ENCODE measurements around the gene VPS54.
"Not testable (repeated sequence)": the region's sequence is repeated elsewhere in the genome, so short reads cannot be mapped to it uniquely, and the experiment has no call there.

VPS54 gene

DNA sequence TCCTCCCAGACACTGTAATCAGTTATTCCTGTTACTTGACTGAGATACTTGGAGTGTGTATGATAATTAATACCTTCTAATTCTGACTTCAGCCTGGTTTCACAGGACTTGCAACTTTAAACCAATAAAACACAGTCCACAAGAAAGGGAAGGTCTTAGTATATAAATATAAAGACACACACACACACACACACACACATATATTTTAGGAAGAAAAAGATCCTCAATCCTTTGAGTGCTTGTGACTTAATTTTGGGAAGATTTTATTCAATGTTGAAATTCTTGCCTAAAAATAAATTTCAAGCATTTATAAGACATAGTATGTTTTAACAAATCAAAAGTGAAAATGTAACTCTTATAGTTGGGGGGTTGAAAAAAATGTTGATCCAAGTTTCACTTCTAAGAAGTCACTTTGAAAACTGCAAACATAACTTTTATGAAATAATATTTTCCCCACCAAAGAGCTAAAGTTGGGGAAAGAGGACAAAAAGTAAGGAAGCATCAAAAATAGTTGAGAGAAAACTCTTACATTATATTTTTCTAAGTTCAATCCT, 824 bp upstream of the VPS54 start:
- no peak for DNase-seq

DNA sequence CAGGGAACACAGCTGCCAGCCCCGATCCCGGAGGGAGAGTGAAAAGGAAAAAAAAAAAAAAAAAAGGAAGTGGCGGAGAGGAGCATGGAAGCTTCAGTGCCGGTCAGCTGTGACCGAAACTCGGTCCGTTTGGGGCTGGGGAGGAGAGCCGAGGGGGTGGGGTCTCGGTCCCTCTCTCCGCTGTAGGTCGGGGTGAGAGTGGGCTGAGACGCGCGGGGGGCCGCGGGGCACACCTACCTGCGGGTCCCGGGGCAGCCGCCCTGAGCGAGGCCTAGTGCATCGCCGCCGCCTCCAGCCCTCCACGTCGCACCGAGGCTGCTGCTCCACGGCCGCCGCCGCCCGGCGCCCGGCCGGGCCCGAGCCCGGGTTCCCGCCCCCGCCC, 536 bp downstream of the VPS54 start:
- peak; percentile 54 for DNase-seq

DNA sequence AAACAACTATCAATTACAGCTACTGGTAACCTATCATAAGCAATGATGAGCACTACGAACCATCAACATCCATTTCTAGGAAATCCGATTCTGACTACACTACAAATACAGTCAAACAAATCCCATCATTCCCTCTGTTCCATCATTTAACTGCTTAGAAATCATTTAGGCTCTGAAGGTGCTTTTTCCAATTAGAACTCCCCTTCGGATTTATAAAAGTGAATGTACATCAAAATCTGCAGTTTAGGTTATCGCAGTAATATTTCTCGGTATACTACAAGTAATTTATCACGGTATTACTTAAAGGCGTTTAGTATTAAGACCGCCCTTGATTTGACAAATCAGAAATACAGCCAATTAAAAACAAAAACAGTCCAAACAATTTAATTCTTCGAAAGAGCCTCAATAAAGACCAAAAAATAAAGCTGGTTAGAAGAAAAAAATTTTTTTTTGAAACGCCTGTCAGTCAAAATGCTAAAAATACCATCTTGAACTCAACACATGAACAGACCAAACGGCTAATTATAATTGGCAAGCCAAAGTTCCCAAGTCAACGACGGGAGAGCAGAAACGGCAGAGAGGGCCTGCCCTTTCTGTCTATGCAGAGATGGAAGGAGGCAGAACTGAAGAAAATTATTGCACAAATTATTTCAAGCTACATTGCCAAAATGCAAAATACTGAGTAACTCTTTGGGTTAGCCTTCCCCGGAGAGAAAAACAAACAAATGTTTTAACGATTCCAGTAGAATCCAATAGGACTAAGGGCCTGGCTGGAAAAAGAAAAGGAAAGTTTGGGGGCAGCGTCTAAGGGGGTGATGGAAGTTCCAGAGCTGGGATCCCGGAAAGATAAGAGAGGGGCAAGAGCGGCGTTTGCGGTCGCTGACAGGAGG, 1.2 kb downstream of the VPS54 start:
- DNase-seq = no peak

DNA sequence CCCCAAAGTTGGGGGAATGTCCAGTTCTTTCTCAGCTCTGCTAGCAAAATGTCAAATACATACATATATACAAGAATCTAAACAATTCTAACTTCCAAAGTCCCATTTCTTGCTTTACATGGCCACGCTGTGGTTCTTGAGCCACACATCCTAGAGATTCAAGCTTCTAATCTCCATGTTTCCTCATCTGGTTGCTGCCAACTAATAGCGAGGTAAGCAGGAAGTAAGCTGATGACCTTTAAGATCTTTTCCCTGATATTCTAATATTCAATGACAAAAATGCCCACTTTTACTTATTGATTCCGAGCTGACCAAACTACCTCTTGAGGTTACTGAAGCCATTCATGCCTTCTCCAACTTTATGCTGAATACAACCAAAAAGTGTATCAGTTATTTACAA, 3.3 kb downstream of the VPS54 start:
- no peak for DNase-seq

DNA sequence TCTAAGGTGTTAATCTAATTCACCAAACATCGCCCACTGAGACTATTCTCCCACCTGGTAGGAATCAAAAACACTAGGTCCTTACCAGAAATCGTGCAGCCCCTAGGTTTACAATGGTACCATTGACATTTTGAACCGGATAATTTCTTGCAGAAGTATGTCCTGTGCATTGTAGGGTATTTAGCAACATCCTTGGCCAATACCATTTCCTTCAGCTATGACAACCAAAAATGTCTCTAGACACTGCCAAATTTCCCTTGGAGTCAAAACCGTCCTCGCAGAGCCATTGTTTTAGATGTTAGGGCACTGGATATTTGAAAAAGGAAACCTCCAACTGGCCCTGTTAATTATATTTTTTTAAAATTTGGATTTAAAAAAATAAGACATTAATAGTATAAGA, 3.8 kb downstream of the VPS54 start:
- no peak for DNase-seq

DNA sequence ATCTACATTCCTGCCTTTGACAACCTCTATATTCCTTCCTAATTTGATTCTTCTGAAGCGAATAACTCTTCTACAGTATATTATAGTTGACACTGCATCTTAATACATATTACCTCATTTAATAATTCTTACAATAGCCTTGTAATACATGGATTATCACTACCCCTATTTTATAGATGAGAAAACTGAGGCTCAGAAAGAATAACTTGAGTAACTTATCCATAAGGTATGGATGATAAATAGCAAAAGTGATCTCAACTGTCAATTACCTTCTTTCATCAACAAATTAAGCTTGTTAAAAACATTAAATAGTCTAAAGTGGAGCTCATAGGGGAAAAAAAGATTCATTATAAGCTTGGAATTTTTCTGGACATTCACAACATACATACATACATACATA, 4.6 kb downstream of the VPS54 start:
- DNase-seq = no peak

DNA sequence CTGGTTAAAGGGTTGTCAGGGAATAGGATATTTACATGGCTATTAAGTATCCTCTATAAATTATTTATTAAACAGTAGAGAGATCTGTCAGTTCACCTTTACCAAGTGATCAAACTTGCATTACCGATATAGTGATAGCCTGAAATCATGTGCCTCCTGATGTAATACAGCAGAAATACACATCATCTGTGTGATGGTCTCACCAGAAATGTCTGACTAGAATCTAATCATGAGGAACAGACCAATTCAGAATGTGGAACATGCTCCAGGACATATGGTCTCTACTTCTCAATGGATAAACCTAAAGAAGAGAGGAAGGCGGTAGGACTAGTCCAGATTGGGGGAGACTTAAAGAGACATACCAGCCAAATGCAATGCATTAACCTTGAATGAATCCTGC, 6.2 kb downstream of the VPS54 start:
- no peak for DNase-seq

DNA sequence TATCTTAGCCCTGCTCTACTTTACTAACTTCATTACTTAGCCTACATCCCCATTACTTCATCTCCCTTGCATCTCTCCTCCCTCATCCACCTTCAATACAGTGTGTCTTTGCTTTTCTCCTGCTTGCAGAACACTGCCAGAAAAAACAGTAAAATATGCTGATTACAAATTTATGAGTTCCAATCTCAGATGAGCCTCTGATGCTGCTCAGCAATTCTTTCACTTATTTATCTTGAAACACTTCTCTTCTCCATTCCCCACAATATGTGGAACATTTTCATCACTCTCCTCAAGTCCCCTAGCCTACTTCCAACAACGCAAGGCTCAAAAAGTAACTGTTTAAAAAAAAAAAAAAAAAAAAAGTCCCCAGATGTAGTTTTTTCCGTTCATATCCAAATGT, 7.1 kb downstream of the VPS54 start:
- DNase-seq = no peak

DNA sequence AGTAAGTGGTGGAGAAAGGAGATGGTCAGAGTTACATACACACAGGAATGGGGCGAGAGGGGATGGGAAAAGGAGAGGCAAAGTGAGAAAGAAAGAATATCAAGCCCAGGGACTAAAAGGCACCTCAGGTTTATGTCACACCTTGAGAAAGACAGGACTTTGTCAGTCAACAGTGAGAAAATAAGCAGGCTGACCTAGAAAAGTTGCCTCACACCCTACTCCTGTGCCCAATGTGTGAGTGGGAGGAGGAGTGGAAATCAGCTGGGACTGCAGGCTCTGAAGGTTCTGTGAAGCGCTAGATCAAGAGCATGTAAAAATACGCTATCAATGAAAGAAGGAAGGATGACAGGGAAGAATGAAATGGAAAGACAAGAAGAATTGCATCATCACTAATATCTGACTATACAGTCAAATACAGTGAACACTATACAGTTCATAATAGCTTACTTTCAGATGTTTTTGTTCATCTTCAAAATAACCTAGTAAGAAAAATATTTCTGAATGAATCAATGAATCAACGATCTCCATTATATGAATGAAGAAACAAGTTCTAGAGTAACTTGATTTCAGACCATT, 10.7 kb downstream of the VPS54 start:
- no peak for DNase-seq

DNA sequence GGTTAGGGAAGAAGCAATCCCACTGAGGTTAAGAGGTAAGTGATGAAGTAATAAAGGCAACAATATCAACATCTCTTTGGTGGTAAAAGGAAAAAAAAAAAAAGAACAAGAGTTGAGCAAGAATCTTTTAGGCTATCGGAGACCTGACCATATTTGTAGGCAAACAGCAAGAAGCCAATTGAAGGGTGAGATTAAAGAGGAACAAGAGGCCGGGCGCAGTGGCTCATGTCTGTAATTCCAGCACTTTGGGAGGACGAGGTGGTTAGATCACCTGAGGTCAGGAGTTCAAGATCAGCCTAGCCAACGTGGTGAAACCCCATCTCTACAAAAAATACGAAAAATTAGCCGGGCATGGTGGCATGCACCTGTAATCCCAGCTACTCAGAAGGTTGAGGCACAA, 11.3 kb downstream of the VPS54 start:
- no peak for DNase-seq

DNA sequence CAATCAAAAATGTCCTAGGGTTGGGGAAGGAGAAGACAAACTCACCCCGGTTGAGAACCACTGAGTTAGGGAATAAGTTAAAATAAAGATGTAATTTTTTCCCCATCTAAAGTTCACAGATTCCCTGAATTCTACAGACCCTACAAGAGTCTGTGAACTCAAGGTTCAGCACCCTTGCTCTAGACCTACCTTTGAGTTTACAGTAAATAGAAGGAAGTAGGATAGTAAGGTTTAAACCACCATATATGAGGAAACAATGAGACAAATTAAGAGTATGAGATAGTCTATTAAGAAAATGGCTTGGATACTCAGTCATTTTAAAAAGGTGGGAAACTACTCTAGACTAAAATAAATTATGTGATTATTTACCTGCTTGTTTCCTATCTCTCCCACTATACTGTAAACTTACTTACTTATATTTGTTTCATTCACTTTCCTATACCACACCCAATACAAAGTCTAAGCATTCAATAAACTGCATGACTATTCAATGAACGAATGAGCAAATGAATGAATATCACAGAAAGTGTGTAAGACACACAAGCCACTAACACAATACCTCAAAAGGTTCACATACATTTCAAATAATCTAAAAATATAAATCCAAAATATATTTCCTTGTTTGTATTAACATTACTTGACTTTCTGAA, 13.4 kb downstream of the VPS54 start:
- DNase-seq = no peak

DNA sequence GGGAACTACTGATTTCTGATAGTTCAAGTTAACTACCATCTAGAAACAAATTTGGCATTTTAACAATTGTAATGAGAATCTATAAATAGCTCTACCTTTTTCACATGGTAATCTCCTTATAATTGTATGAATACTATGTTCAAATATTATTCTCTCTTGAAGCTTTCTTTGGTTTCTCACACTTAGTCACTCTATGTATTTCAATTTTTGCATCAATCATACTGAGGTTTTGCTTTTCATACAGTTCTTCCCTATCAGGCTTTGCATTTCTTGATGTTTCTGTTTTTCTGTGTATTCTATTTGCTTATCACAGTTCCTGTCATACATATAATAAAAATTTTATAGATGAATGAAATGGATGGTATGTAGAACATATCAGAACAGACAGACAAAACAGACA, 16.0 kb downstream of the VPS54 start:
- DNase-seq = no peak

DNA sequence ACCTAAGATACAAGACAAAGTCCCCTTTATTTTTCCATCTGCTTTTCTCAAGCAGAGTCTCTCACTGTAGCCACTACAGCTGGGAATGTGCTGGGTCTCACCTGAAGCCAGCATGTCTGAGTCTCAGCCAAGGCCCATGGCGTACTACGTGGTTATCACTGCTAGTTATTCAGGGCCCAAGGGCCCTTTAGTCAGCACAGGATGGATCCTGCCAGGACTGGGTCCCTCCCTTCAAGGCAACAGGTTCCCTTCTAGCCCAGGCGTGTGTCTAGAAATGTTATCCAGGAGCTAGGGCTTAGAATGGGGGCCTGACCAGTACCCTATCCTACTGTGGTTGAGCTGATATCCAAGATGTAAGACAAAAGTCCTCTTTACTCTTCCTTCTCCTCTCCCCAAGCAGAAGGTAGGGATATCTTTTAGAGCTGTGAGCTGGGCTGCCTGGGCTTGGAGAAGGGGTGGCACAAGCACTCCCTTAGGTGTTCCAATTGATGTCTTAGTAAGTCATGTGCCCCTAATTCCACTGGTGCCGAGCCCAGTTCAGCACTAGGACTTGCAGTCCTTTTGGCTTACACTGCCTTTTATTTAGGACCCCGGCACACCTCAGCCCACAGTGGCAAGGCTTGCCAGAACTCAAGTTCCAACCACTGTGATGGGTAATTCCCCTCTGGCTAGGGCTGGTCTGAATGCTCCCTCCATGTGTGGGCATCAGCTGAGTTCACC, 17.7 kb downstream of the VPS54 start:
- DNase-seq = no peak

DNA sequence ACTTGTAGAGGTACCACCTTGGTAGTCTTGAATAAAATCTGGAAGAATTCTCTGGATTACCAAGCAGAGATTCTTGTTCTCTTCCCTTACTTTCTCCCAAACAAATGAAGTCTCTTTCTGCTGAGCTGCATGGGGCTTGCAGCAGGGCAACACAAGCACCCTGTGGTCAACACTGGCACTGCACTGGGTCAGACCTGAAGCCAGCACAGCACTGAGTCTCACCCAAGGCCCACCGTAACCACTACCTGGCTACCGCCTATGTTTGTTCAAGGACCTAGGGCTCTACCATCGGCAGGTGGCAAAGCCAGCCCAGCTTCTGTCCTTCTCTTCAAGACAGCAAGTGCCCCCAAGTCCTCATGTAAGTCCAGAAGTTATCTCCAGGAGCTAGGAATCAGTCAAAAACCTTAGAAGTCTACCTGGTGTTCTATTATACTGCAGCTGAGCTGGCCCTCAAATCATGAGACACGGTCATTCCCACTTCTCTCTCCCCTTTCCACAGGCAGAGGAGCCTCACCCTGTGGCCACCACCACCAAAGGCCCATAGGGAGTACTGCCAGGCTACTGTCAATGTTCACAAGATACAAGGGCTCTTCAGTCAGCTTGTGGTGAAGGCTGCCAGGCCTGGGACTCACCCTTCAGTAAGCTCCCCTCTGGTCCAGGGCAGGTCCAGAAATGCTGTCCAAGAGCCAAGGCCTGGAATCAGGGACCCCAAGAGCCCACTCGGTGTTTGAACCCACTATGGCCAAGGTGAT, 18.4 kb downstream of the VPS54 start:
- no peak for DNase-seq

DNA sequence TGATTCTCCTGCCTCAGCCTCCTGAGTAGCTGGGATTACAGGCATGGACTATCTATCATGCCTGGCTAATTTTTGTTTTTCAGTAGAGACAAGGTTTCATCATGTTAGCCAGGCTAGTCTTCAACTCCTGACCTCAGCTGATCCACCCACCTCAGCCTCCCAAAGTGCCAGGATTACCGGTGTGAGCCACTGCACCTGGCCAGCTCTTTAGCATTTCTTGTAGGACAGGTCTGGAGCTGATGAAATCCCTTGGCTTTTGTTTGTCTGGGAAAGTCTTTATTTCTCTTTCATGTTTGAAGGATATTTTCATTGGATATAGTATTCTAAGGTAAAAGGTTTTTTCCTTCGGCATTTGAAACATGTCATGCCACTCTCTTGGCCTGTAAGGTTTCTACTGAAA, 20.2 kb downstream of the VPS54 start:
- no peak for DNase-seq

DNA sequence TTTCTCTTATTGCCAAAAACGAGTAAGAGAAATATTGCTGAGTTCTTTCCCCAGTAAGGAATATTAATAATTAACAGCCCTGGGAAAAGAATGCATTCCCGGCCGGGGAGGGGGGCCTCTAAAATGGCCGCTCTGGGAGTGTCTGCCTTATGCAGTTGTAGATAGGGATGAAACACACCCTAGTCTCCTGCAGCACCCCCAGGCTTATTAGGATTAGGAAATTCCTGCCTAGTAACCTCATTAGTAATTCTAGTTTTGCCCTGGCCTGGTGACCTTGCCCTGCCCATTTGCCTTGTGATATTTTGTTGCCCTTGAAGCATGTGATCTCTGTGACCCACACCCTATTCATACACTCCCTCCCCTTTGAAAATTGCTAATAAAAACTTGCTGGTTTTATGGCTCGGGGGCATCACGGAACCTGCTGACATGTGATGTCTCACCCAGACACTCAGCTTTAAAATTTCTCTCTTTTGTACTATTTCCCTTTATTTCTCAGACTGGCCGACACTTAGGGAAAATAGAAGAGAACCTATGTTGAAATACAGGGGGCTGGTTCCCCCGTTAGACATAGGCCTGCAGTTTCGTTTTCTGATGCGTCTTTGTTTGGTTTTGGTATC, 22.5 kb downstream of the VPS54 start:
- not testable (repeated sequence) for DNase-seq

DNA sequence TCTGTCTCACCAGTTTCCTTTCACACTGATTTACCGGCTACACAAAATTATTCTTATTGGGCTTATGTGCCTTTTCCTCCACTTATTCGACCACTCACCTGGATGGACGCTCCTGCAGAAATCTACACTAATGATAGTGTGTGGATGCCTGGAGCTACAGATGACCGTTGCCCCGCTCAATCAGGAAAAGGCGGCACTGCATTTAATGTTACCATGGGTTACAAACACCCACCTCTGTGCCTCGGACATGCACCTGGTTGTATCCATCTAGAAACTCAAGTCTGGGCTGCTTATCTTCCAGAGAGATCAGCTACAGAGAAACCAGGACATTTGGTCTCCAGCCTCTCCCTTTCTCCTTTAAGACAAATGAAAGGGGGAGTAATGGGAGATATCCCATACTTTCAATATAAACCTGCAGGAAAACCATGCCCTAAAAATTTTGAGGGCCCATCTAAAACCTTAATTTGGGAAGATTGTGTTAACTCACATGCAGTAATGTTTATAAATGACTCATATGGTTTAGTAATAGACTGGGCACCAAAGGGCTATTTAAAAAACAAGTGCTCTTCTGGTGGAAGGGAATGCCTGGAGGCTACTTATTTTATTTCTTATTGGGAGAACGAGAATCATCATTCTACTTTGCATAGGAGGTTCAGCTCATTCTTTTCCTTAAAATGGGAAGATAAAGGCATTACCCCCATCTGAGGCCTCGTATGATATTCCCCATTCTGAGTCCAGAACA, 24.7 kb downstream of the VPS54 start:
- DNase-seq = not testable (repeated sequence)

DNA sequence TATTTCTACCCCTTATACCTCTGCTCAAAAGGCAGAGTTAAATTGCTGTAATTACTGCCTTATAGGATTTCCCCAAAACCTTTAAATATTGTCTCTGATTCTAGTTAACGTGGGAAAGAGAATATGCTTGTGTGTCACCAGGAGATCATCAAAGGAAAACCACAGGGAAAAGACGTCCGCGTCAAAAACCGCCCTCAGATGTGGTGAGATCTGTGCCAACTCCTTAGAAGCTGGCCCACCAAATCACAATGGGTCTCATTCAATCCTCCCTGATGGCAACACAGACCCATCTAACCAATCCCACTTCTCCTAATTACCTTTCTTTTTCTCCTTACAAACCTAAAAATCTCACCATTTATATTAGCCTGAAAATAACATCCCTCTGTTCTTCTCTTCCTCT, 25.4 kb downstream of the VPS54 start:
- no peak for DNase-seq

DNA sequence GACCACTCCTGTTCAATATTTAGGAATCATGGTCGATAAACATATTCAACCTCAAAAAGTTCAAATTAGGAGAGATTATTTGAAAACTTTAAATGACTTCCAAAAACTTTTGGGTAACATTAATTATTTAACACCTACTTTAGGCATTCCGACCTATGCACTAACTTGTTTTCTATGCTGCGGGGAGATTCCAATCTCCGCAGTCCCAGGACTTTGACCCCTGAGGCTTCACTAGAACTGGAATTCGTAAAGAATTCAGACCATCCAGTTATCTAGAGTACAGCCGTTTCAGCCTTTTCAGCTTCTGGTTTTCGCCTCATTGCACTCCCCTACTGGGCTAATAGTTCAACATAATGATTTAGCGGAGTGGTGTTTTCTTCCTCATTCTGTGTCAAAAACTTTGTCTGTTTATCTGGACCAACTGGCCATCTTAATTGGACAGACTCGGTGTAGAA, 26.1 kb downstream of the VPS54 start:
- not testable (repeated sequence) for DNase-seq

DNA sequence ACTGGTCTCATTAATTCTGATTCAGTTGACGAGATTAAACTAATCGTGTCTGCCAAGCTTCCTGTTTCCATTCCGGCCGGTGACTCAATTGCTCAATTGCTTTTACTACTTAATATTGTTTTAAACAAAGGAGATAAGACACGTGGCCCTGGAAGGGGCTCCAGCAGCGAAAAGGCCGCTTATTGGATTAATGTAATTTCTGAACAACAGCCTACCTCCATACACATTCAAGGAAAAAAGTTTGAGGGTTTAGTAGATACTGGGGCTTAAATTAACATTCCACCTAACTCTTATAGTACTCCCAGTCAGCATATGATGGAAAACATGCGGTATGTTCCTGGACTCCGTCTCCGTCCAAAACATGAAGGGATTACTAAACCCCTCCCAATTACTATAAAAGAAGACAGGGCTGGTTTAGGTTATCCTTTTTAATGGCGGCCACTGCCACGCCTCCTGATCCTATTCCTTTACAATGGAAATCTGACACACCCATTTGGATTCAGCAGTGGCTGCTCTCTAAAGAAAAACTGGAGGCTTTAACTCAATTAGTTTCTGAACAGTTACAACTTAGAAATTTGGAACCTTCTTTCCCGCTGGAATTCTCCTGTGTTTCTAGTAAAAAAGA, 27.1 kb downstream of the VPS54 start:
- no peak for DNase-seq

Measured in activated naive CD4-positive, alpha-beta T cell treated with anti-CD3 and anti-CD28 coated beads, Interleukin-2, amount 50 U/mL, for 16 hours (primary cell).